Measurements from ENCODE around the gene SGPL1. TPM values are rescaled to one million over a fixed set of nuclear protein-coding genes. Genes with fewer than 3 reads are reported as not detected.

The SGPL1 gene
- total RNA-seq, 1 experiment from 2014 or later = 52.6 TPM

DNA sequence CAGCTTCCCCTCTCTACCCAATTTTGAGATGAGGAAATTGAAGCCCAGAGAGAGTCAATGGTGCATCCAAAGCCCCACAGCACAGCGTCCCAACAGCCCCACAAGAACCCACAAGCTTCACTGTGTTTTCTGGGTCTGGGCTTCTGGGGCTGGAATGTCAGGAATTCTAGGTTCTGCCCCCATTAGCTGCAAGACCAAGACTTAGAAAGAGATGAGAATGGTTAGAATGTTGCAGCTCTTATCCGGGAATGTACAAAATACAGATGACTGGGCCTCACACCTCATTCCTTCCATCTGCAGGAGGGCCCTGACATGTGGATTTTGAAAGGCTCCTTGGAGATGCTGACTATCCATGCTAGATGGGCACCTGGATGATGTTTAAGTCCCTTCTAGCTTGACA, 6.0 kb upstream of the SGPL1 start:
- Histone ChIP-seq H2AFZ (ENCODE audit: low read length) (no peak overlapping the region), H3K79me2 (ENCODE audit: insufficient read depth, low read length) (no peaks in the 10 kb centered on the region), H3K14ac (ENCODE audit: insufficient read depth, low read length) (no peak overlapping the region), H2AK5ac (ENCODE audit: insufficient read length, low read length) (no peak overlapping the region), H3K56ac (ENCODE audit: insufficient read length, low read depth, low read length) (no peak overlapping the region), H4K8ac (replicated peaks; ENCODE audit: insufficient read length, low read depth, low read length) (no peak overlapping the region), H2BK12ac (ENCODE audit: insufficient read length, low read depth, low read length) (no peak overlapping the region), H3K23ac (ENCODE audit: insufficient read length, low read depth, low read length) (no peak overlapping the region), H2BK15ac (ENCODE audit: low read depth, low read length) (no peak overlapping the region), H4K20me1 (ENCODE audit: control insufficient read depth, insufficient read depth, insufficient read length) (no peaks in the 10 kb centered on the region), H3K9ac (ENCODE audit: extremely low read depth, insufficient read length, low read length) (no peak overlapping the region), H3K4me2 (ENCODE audit: insufficient read depth, insufficient read length, low read length) (no peak overlapping the region), H3K79me1 (ENCODE audit: insufficient read depth, low read depth, low read length, poor library complexity, severe bottlenecking) (no peaks in the 10 kb centered on the region), H3K23me2 (ENCODE audit: insufficient read length, low read depth, low read length, poor library complexity, severe bottlenecking) (no peaks in the 10 kb centered on the region), H2BK120ac (ENCODE audit: low read depth, low read length, poor library complexity, severe bottlenecking) (no peak overlapping the region), H3K4ac (ENCODE audit: low read depth, low read length) (no peak overlapping the region), H3K18ac (ENCODE audit: insufficient read length, low read depth, low read length) (no peak overlapping the region), H4K91ac (ENCODE audit: insufficient read length, low read depth, low read length) (no peak overlapping the region), H2BK5ac (ENCODE audit: insufficient read length, low read length) (no peak overlapping the region), H2BK20ac (ENCODE audit: low read depth, low read length, poor library complexity, severe bottlenecking) (no peak overlapping the region), H3K9me3 (ENCODE audit: control insufficient read depth, low read depth, low read length) (no peaks in the 10 kb centered on the region), H3K27ac (ENCODE audit: insufficient read length, low read depth, low read length) (no peak overlapping the region), H3T11ph (ENCODE audit: low read length) (no peak overlapping the region), H4K5ac (ENCODE audit: insufficient read length, low read depth, low read length) (no peak overlapping the region), H3K4me1 (ENCODE audit: insufficient read depth, low read length) (peaks cover 6% of the 10 kb centered on the region; the same call in 1 of the 2 replicates), H3K27me3 (ENCODE audit: insufficient read depth, low read length) (no peaks in the 10 kb centered on the region)
- no peaks in the 10 kb centered on the region; the same call in 1 of the 2 replicates for H3K27me3 Mint-ChIP-seq (ENCODE audit: low read depth)
- DNase-seq = no peak
- no peaks in the 10 kb centered on the region for H3K36me3 Mint-ChIP-seq (ENCODE audit: insufficient read depth in 1 of 3, low read depth in 3 of 3)
- no CpG with 5 or more reads among the region's 2 CpGs for WGBS (ENCODE audit: extremely low coverage, insufficient read length, low lambda C conversion rate)
- TF ChIP-seq, protein P1, sequence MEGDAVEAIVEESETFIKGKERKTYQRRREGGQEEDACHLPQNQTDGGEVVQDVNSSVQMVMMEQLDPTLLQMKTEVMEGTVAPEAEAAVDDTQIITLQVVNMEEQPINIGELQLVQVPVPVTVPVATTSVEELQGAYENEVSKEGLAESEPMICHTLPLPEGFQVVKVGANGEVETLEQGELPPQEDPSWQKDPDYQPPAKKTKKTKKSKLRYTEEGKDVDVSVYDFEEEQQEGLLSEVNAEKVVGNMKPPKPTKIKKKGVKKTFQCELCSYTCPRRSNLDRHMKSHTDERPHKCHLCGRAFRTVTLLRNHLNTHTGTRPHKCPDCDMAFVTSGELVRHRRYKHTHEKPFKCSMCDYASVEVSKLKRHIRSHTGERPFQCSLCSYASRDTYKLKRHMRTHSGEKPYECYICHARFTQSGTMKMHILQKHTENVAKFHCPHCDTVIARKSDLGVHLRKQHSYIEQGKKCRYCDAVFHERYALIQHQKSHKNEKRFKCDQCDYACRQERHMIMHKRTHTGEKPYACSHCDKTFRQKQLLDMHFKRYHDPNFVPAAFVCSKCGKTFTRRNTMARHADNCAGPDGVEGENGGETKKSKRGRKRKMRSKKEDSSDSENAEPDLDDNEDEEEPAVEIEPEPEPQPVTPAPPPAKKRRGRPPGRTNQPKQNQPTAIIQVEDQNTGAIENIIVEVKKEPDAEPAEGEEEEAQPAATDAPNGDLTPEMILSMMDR (conservative IDR thresholded peaks at IDR 0.05) = no peak
- H3K27ac Mint-ChIP-seq = 0 out of 7 replicates have a peak overlapping the region, but pooled peaks of 1 of the 3 experiments have one; percentile 35
- no peaks in the 10 kb centered on the region; a peak in 1 of 5 replicates for H3K9me3 Mint-ChIP-seq
- no peak overlapping the region for H3K4me3 Mint-ChIP-seq
- peaks cover 21 to 22% of the 10 kb centered on the region in 2 experiments for H3K4me1 Mint-ChIP-seq
